Endothelial cell of umbilical vein (primary cell): ENCODE results near the gene HDAC4.

Source experiments
- EZH2 ChIP-seq: IDR thresholded peaks from 2 replicates; pipeline ENCODE4 v1.6.1; 2012; ENCODE audit warnings: borderline replicate concordance, low read depth, mild to moderate bottlenecking, moderate library complexity, low read length, inconsistent platforms; ENCODE audit not compliant: severe bottlenecking
- POLR2A ChIP-seq: IDR thresholded peaks from 2 replicates; pipeline ENCODE4 v1.6.1; 2012; ENCODE audit warnings: low read depth, mild to moderate bottlenecking, control low read depth, low read length
- TF ChIP-seq, protein P1 (sequence below), 2 donors: IDR thresholded peaks; 1 replicate in 1 of 2; 2 replicates in 1 of 2; pipeline ENCODE4 v1.5.1; 2011; ENCODE audit warnings: low read length in 2 of 2, mild to moderate bottlenecking in 2 of 2, moderate library complexity in 2 of 2, control low read depth in 1 of 2, inconsistent platforms in 1 of 2, low read depth in 1 of 2; ENCODE audit not compliant: insufficient read depth in 1 of 2; ENCODE audit errors: extremely low read depth in 1 of 2

DNA sequence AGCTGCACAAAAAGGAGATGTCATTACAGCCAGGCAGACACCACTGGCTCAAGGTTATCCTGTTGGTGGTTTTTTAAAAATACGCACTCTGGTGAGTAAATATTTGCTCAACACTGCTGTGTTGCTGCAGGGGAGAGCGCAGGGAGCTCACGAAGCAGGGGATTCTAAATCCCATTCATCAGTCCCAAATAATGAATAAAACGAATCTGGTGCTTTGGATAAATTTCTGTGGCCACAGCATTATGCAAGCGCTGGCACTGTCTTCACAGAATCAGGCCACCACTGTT is 256.2 kb downstream of the HDAC4 start:
- TF ChIP-seq POLR2A: no peak
- TF ChIP-seq EZH2: no peak
- TF ChIP-seq, protein P1, sequence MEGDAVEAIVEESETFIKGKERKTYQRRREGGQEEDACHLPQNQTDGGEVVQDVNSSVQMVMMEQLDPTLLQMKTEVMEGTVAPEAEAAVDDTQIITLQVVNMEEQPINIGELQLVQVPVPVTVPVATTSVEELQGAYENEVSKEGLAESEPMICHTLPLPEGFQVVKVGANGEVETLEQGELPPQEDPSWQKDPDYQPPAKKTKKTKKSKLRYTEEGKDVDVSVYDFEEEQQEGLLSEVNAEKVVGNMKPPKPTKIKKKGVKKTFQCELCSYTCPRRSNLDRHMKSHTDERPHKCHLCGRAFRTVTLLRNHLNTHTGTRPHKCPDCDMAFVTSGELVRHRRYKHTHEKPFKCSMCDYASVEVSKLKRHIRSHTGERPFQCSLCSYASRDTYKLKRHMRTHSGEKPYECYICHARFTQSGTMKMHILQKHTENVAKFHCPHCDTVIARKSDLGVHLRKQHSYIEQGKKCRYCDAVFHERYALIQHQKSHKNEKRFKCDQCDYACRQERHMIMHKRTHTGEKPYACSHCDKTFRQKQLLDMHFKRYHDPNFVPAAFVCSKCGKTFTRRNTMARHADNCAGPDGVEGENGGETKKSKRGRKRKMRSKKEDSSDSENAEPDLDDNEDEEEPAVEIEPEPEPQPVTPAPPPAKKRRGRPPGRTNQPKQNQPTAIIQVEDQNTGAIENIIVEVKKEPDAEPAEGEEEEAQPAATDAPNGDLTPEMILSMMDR (IDR thresholded peaks at IDR 0.05; ENCODE audit: extremely low read depth in 1 of 2, insufficient read depth in 1 of 2, low read depth in 1 of 2, low read length in 2 of 2): no peak
